MV-4-11 (cell line): ENCODE results near the gene ZDHHC19.
"Not testable (repeated sequence)": the region's sequence is repeated elsewhere in the genome, so short reads cannot be mapped to it uniquely, and the experiment has no call there.

Source experiments
- DNase-seq: peaks from one replicate; lab custom pipeline; 2025; lab: John Stamatoyannopoulos, UW

ZDHHC19 gene

DNA sequence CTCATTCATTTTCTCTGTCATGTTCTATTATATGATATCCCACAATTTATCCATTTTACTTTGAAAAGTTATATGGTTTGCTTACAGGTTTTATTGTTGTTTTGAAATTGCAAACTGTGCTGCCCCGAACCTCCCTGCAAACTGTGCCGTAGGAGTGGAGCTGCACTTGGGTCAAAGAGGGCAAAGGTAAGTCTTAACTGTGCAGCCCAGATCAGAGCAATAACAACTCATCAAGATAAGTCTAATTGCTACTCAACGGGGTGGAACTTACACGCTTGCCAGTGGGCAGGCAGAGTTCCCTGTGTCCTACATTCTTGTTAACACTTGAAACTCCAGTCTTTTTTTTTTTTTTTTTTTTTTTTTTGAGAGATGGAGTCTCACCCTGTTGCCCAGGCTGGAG is 33.2 kb downstream of the ZDHHC19 start:
- DNase-seq: no peak

DNA sequence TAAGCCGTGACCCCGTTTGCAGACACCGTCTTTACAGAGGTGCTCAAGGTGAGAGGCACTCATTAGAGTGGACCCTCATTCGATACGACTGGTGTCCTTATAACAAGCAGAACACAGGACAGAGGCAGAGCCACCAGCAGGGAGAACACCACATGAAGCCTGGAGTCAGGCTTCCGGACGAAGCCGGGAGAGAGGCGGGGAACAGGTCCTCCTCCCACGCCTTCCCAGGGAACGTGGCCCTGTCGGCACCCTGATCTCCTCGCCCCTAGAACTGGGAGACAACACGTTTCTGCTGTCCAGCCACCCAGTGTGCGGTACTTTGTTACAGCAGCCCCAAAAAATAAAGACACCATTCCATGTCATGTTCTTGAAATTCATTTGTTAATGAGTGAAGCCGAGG is 33.6 kb downstream of the ZDHHC19 start:
- no peak for DNase-seq

GRCh38 chr3:196175722-196176121 is 35.5 kb downstream of the ZDHHC19 start:
- peak; percentile 47 for DNase-seq

DNA sequence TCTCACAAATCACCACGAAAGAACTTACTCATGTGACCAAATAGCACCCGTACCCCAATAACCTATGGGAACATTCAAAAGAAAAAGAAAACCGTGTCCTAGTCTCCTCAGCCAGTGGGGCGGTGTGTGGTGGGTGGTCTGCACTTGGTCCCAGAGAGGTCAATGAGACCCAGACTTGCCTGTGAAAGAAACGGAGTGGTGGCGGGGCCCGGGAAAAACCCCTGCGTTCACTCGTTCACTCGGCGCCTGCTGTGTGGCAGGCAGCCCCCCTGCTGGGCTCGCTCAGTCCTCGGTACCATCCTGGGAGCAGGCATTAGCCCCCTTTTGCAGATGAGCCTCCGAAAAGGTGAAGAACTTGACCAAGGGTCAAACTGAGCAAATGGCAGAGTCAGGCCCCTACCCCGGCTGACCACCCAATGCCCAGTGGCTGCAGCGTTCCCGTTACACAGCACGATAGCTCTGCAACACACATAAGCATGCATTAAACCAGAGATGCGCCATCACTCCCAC is 36.0 kb downstream of the ZDHHC19 start:
- DNase-seq: no peak

DNA sequence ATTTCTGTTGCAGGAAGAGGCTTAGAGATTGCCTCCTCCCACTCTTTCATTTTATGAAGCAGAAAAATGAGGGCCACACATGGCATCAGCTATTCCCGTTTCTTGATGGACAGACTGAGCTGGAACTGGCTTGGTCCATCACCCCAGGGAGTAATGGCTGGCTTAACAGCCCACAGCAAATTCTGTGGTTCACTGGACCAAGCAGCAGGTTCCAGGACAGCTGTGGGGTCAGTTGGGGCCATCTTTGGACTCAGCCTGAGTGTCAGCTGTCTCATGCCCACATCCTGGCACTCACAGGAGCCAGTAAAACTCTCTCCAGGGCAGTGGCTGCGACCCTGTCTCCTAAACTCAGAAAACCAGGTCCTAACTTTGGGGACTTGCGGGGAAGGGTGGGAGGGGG is 36.5 kb downstream of the ZDHHC19 start:
- DNase-seq: no peak

GRCh38 chr3:196170296-196170695 is 40.9 kb downstream of the ZDHHC19 start:
- not testable (repeated sequence) for DNase-seq

DNA sequence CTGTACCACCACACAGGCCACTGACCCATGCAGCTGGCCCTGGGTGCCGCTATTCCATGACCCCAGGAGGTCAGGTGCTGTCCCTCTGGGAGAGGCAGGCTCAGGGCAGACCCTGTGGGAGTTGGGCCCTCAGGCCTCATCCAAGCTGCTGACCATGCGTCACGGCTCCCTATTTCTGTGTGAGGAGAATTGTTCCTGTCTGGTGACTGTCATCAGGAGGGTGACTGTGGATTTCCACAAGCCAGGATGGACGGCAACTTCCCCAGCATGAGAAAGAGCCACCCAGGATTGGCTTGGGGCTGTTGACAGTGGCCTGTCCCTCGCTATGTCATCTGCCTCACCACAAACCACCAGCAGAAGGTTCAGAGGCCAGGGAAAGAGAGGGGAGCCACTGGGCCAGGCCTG is 41.4 kb downstream of the ZDHHC19 start:
- peak; percentile 70 for DNase-seq

- no peak for DNase-seq
Observed at GRCh38 chr3:196168808-196169391, 42.3 kb downstream of the ZDHHC19 start.

GRCh38 chr3:196166741-196167140 is 44.5 kb downstream of the ZDHHC19 start:
- no peak for DNase-seq

DNA sequence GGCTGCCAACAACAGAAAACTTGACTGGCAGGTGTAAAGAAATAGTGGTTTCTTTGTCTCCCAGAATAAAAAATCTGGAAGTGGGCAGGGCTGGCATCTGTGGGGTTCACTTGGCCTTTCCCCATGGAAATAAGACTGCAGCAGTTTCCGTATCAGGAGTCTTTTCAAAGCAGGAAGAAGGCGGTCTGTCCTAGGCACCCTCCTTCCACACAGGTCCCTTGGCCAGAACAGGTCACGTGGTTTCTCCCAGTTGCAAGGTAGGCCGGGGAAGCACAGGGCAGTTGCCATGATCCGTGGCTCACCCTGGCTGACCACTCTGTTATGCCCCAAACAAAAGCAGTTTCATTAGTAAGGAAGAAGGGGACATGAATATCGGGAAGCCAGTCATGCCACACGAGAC is 45.4 kb downstream of the ZDHHC19 start:
- no peak for DNase-seq

- DNase-seq: not testable (repeated sequence)
Observed at GRCh38 chr3:196165006-196165575, 46.1 kb downstream of the ZDHHC19 start.

GRCh38 chr3:196164576-196164975 is 46.6 kb downstream of the ZDHHC19 start:
- no peak for DNase-seq

DNA sequence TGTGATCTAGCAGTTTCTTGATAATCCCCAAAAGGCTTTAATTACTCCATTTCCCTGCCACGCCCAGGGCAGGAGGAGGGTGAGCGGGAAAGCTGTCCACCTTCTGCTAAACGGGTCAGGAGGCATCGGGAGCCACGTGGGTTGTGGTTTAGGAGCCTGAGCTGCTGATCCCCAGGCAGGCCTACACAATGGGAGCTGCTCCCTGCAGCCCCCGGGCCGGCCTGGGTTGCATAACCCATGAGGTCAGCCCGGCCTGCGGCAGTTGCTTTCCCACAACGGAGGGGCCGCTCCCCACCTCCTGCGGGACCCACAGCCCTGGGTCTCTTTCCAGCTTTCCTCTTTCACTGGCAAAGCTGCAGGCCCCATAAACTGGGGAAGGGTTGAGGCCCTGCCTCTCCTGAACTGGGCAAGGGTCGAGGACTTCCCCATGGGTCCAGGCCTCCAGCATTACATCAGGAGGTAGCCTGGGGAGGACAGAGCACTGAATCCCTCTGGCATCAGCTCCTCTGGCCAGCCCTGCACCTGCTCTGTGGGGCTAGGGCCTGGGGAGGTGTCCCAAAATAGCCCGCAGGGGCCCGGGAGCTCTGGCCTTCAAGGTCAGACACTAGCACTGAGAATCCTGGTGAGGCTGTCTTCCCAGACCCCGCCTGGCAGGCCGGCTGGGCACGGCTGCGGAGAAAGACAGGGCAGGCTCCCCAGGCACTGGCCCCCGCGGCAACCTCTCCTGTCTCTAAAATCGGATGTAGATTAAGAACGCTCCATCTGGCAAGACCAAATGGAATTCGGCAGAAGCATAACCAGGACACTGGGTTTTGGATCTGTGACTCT is 47.3 kb downstream of the ZDHHC19 start:
- DNase-seq: peak; percentile 89

DNA sequence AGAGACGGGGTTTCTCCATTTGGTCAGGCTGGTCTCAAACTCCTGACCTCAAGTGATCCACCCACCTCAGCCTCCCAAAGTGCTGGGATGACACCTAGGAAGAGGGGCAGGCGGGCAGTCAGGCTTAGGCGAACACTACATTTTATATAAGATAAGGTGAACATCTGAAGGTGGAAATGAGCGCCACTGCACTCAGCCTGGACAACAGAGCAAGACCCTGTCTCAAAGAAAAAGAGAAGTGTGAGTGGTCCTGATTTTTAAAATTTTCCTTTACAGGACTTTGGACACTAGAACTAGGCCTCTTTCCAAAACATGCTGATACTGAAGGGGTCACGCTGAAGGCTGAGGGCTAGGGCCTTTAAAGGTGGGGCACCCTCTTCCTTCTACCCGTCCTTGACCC is 48.0 kb downstream of the ZDHHC19 start:
- DNase-seq: no peak

DNA sequence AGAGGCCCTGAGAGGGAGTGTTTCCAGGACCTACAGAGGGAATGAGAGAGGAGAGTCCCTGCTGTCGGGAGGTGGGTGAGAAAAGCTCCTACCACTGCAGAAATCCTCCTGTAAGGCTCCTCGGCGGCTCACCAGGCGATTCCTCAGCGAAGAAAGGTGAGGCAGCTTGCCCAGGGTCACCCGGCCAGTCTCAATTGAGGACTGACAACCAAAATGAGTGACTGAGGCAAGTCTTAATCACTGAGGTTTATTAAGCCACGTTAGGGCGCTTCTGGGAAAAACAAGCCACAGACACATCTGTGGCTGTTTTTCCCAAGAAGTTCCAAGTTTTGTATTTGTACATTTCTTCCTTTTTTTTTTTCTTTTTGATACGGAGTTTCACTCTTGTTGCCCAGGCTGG is 48.5 kb downstream of the ZDHHC19 start:
- no peak for DNase-seq

DNA sequence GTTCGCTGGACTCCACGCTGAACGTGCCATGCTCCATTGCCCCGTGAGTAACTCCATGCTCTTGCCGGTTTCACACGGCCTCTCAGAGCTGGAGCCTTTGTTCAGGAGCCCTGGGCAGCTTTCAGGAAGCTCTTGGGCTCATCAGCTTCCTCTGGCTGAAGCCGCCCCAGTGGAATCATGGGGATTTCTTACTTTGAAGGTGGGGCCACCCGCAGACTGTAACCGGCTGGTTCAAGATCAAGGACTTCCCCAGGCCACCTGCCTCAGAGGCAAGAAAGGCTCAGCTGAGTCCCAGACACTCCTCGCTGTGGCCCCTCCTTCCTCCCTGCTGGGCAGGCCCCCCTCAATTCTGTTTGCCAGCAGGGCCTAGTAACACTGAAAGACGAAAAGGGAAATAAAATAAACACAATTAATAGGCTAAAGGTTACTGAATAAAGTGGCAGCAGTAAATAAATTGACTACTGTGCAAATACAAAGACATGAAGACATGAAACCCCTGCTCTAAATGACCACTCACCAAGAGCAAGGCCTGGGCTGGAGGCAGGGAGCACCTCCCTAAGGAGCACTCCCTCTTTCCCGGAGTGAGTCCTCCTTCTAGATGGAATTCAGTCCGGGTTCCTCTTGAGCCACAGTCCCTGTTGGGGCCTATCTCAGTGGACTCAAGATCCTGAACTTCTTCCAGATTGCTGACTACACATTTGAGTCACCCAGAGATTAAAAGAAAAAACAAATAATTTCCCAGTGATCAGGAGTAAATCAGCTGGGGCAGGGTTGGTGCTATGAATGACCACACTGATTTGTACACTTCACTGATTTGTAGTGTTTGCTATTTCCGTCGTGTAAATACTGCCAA is 51.0 kb downstream of the ZDHHC19 start:
- DNase-seq: peak; percentile 80

DNA sequence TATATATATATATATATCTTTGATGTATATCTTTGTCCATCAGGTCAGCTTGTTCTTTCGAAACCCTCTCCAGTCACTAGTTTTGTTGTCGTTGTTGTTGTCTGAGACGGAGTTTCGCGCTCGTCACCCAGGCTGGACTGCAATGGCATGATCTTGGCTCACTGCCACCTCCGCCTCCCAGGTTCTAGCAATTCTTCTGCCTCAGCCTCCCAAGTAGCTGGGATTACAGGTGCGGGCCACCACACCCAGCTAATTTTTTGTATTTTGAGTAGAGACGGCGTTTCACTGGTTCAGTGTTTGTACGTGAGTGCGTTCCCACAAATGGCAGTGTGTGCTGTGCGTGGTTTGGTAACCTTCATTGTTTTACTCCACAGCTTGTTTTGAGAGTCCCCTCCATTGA is 51.7 kb downstream of the ZDHHC19 start:
- DNase-seq: no peak

DNA sequence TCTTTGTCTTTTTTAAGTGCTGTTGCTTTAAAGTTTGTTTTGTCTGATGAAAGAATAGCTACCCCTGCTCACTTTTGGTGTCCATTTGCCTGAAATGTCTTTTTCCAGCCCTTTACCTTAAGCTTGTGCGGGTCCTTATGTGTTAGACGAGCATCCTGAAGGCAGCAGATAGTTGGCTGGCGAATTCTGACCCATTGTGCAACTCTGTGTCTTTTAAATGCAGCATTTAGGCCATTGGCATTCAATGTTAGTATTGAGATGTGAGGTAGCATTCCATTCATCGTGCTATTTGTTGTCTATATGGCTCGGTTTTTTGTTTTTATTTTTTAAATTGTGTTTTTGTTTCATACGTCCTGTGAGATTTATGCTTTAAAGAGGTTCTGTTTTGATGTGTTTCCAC is 55.0 kb downstream of the ZDHHC19 start:
- DNase-seq: no peak

DNA sequence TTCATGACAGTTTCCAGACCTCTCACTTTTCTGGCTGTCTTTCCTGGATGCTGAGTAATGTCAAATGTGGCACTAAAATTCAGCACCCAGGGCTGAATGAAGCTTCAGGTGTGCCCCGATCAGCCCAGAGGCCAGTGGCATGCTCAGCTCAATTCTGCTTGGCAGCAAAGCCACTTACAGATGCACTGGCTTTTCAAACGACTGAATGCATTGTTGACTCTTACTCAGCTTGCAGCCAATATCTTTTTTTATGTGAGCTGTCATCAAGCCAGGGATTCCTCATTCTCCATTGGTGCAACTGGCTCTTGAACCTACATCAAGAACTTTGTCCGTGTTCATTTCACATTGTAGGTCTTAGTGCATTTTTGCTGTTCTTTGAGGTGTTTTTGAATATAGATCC is 60.7 kb downstream of the ZDHHC19 start:
- no peak for DNase-seq

DNA sequence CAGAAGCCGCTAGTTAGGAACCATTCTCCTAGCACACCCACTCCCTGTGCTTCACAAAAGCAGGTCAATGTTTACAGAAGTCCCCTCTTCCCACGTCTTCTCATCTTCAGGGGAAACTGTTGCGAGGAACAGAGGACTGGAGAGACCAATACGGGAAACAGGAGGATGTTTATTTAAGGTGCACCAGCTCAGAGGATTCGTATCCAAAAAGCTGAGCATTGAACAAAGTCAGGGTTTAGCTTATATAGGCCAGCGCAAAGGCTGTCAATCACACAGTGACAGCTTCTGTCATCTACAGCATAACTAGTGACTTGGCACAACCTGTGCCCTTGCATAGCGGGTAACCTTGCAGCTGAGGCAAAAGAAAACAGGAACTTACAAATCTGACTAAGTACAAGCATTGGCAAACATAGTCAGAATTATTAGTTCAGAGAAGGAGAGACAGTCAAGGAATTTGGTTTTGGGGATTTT is 61.3 kb downstream of the ZDHHC19 start:
- DNase-seq: peak; percentile 74

DNA sequence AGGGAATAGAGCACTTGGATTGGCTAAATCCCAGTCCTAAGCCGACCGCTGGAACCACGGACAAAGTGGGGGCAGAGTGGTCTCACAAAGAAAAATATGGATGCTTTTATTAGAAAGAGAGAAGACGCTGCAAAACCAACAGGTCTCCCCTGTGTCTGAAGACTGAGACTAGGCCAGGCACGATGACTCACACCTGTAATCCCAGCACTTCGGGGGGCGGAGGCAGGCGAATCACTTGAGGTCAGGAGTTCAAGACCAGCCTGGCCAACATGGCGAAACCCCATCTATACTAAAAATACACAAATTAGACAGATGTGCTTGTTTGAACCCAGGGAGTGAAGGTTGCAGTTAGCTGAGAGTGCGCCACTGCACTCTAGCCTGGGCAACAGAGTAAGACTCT is 61.8 kb downstream of the ZDHHC19 start:
- DNase-seq: peak; percentile 64
